Measurements from ENCODE around the gene PTGES3L. TPM values are rescaled to one million over a fixed set of nuclear protein-coding genes. Genes with fewer than 3 reads are reported as not detected.

PTGES3L gene
- total and polyA plus RNA-seq, 2 of the 13 experiments (the other 11 are each of a cell fraction or from before 2014, with no cell fraction given) = 1.2 to 2.9 TPM

- TF ChIP-seq ZNF574 (CRISPR knock-in tag; IDR thresholded peaks at IDR 0.05) = peak; percentile 68; the same call in 1 of the 2 replicates
- TF ChIP-seq ZNF513 (CRISPR knock-in tag; conservative IDR thresholded peaks at IDR 0.05) = 0 out of 2 replicates have a peak, but pooled peaks have one; percentile 79
- peak; percentile 25; the same call in 1 of the 2 replicates for TF ChIP-seq ZNF598 (CRISPR knock-in tag; IDR thresholded peaks at IDR 0.05; ENCODE audit: borderline replicate concordance)
- TF ChIP-seq HNRNPK (IDR thresholded peaks at IDR 0.05; ENCODE audit: low read depth, low read length, poor library complexity, severe bottlenecking) = no peak
- no peak for TF ChIP-seq ZNF629 (CRISPR knock-in tag; conservative IDR thresholded peaks at IDR 0.05)
- peak; percentile 91 for TF ChIP-seq SNAPC4 (CRISPR knock-in tag; IDR thresholded peaks at IDR 0.05)
- TF ChIP-seq AGO1 (IDR thresholded peaks at IDR 0.05; ENCODE audit: low read depth, low read length, poor library complexity, severe bottlenecking) = no peak
- TF ChIP-seq ZNF720 (CRISPR knock-in tag; IDR thresholded peaks at IDR 0.05) = no peak
- peak; percentile 70 for TF ChIP-seq ERF (CRISPR knock-in tag; IDR thresholded peaks at IDR 0.05)
- TF ChIP-seq SRSF9 (IDR thresholded peaks at IDR 0.05; ENCODE audit: borderline replicate concordance, insufficient read depth, low read depth, low read length, poor library complexity, severe bottlenecking) = no peak
- TF ChIP-seq NRL (CRISPR knock-in tag; IDR thresholded peaks at IDR 0.05; ENCODE audit: borderline replicate concordance) = peak; percentile 85
- no peak; the same call in 1 of the 2 replicates for TF ChIP-seq ZBED4 (CRISPR knock-in tag; IDR thresholded peaks at IDR 0.05; ENCODE audit: borderline replicate concordance)
- TF ChIP-seq ZFY (CRISPR knock-in tag; IDR thresholded peaks at IDR 0.05) = peak; percentile 46; the same call in 1 of the 2 replicates
Observed at GRCh38 chr17:43006639-43007551, 27.0 kb upstream of the PTGES3L start, which contains the start of gene IFI35 (continued).

Measured in HepG2 (cell line).